Measurements from ENCODE around the gene VPS36. TPM values are rescaled to one million over a fixed set of nuclear protein-coding genes. Genes with fewer than 3 reads are reported as not detected.

The VPS36 gene
- total RNA-seq, 1 experiment from 2014 or later: 34.8 TPM

DNA sequence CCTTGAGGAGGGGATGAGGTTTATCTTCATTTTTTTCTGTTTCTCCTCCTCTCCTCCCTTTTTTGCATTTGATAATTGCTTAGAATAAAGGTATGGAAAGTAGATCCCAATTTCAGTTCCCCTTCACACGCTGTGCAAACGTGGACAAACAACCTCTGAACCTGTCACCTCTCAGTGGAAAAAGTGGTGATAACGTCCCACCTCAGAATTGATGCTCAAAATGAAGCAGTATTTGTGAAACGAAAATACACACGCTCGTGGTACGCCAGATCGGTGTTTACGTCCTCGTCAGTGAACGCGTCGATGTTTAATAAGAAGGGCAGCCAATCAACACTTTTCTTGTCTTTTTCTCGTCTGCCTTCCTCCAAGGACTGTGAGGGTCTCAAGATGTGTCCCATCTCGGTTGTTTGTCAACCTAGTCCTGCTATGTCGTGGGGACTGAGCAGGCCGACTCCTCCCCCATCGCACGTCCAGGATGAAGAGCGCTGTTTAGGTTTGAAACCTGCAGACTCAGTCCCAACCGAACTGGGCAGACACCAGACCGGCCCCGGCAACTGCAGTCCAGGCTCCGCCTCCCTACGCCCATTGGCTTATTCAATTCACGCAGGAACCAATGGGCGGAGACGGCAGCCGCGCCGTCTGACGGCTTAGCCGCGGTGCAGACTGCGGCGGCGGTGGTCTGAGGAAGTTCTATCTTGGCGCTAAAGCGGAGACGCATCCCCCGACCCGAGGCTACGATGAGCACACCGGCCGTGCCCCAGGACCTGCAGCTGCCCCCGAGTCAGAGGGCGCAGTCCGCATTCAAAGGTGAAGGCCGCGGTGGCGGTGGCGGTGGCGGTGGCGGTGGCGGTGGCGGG lies 4.6 kb upstream of the VPS36 start, which contains the start of gene CKAP2:
Gene CKAP2, plus strand, starts transcription at position 659 of the 857 bp plus-strand sequence. Its CDS starts 79 bp downstream, at position 738.
- Histone ChIP-seq H3K36me3 (ENCODE audit: control insufficient read depth in 1 of 2, insufficient read depth in 2 of 2, low read length in 2 of 2) (peaks cover 9 to 19% of the 10 kb centered on the region in 2 experiments; a peak in 3 of 4 replicates), H3K27me3 (ENCODE audit: insufficient read depth, low read length) (no peaks in the 10 kb centered on the region), H3K4me1 (ENCODE audit: control insufficient read depth in 1 of 2, insufficient read depth in 2 of 2, low read length in 2 of 2) (peaks cover 13 to 31% of the 10 kb centered on the region in 2 experiments), H3K27ac (ENCODE audit: low read depth, low read length) (peak within 1 kb of the TSS; percentile 93), H3K79me2 (ENCODE audit: insufficient read depth, low read length) (peaks cover 47% of the 10 kb centered on the region), H3K9me3 (ENCODE audit: control insufficient read depth in 1 of 2, insufficient read depth in 1 of 2, low read depth in 1 of 2, low read length in 2 of 2) (no peaks in the 10 kb centered on the region), H2AFZ (ENCODE audit: low read depth, low read length, poor library complexity, severe bottlenecking) (peak within 1 kb of the TSS; percentile 90), H3K9ac (ENCODE audit: low read length) (peak within 1 kb of the TSS; percentile 89), H3K9me2 (ENCODE audit: insufficient read depth) (no peaks in the 10 kb centered on the region), H4K20me1 (ENCODE audit: insufficient read depth) (no peaks in the 10 kb centered on the region), H3K4me2 (ENCODE audit: low read length) (peak within 1 kb of the TSS; percentile 99), H3K4me3 (replicated peaks in 1 of 2; ENCODE audit: low read depth in 1 of 2, low read length in 2 of 2) (peak within 1 kb of the TSS; percentile 73 to 85)
- ChIA-PET CTCF (no interaction called here), RAD21 (ENCODE audit: low non-redundant PET in 1 of 2, low total read pairs in 2 of 2, uncharacterized antibody in 2 of 2, unreplicated experiment in 2 of 2) (no interaction called here), POLR2A (no interaction called here)
- ATAC-seq (peak; percentile 88), DNase-seq (ENCODE audit: low read depth, low spot score) (peak; percentile 89)
- BruUV-seq (replicated peaks): TSS peak; percentile 92
- intact Hi-C loops (cut with micrococcal nuclease): loop anchor here (2.0 to 10.0 kb wide), 4 partner anchors 106 to 653 kb away; partner anchors contain the start of genes ALG11, ATP7B, DHRS12 and NEK3
- peak; percentile 77; the same call in 1 of the 2 replicates for TF ChIP-seq ZFX (IDR thresholded peaks at IDR 0.05)
- TF ChIP-seq, protein P1, sequence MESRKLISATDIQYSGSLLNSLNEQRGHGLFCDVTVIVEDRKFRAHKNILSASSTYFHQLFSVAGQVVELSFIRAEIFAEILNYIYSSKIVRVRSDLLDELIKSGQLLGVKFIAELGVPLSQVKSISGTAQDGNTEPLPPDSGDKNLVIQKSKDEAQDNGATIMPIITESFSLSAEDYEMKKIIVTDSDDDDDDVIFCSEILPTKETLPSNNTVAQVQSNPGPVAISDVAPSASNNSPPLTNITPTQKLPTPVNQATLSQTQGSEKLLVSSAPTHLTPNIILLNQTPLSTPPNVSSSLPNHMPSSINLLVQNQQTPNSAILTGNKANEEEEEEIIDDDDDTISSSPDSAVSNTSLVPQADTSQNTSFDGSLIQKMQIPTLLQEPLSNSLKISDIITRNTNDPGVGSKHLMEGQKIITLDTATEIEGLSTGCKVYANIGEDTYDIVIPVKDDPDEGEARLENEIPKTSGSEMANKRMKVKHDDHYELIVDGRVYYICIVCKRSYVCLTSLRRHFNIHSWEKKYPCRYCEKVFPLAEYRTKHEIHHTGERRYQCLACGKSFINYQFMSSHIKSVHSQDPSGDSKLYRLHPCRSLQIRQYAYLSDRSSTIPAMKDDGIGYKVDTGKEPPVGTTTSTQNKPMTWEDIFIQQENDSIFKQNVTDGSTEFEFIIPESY (IDR thresholded peaks at IDR 0.05; ENCODE audit: extremely low read depth, insufficient replicate concordance, low read length): peak; percentile 16
- TF ChIP-seq POLR2A (IDR thresholded peaks at IDR 0.05; ENCODE audit: borderline replicate concordance, extremely low read depth, insufficient read depth, insufficient read length): peak; percentile 57
- TF ChIP-seq ELF1 (IDR thresholded peaks at IDR 0.05; ENCODE audit: borderline replicate concordance, low read depth): no peak
- peak; percentile 76 for TF ChIP-seq POLR2AphosphoS5 (IDR thresholded peaks at IDR 0.05; ENCODE audit: low read depth, low read length)

All from HCT116 (cell line).